Caki2 (cell line): ENCODE measurements around the gene NECAB3. TPM values are rescaled to one million over a fixed set of nuclear protein-coding genes. Genes with fewer than 3 reads are reported as not detected.
"Not testable (repeated sequence)": the region's sequence is repeated elsewhere in the genome, so short reads cannot be mapped to it uniquely, and the experiment has no call there.

ENCODE experiments used
- DNase-seq: peaks from one replicate; pipeline ENCODE4 v3.0.0-alpha.2; 2015; ENCODE audit warnings: low read depth
- in situ Hi-C: cut with HindIII; loops from 2 replicates; pipeline ENCODE4 v1.10.0; 2016; ENCODE audit warnings: low sequenced_read_pairs, low pct_unique_long_range_greater_than_20kb, mixed read lengths
- total RNA-seq: library from RNA; depleted of rRNA; stranded (reverse); fragments of >200 nt; shearing (Covaris generic); gene quantifications from 2 replicates; pipeline ENCODE4 v1.2.3, GENCODE V29; 2014; ENCODE audit warnings: low replicate concordance

Gene NECAB3
- total RNA-seq, 1 experiment from 2014 or later = 96.4 TPM

GRCh38 chr20:33645072-33645358 is 29.2 kb downstream of the NECAB3 start:
- DNase-seq = no peak
- in situ Hi-C loops = no loop called here

DNA sequence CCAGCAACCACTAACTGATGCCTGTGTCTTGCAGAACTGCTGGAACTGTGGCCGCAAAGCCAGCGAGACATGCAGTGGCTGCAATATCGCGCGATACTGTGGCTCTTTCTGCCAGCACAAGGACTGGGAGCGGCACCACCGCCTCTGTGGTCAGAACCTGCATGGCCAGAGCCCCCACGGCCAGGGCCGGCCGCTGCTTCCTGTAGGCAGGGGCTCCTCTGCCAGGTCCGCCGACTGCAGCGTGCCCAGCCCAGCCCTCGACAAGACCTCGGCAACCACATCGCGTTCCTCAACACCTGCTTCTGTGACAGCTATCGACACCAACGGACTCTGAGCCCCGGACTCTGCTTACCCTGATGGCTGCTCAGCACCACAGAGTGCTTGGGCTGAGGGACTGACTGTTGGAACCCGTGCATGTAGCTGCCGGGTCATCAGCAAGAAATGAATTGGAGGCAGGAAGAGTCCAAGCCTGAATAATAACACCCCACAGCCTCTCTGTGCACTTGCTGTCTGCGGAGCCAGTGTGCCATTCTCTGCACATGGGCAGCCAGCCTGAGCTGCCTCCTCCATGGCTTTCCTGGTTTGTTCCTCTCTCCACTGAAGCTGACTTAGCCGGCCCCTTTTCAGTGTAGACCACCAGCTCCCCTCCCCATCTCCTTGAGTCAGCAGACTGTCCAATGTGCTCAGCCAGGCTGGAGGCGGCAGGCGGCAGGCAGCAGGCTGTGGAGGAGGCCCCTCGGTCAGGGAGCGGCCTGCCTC is 29.7 kb downstream of the NECAB3 start:
- DNase-seq = no peak
- in situ Hi-C loops = no loop called here

DNA sequence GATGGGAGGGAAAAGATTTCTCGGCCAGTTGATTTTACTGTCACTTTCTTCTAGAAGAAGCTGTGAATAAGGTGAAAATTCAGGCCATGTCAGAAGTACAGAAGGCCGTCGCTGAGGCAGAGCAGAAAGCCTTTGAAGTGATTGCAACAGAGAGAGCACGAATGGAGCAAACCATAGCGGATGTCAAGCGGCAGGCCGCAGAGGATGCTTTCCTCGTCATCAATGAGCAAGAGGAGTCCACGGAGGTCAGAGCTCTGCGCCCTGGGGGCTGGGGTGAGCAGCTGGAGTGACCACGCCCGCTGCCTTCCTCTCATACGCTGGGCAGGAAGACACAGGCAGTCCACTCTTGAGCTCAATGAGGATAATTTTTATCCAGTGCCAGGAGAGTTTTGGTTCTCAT is 33.9 kb downstream of the NECAB3 start:
- in situ Hi-C loops = no loop called here

DNA sequence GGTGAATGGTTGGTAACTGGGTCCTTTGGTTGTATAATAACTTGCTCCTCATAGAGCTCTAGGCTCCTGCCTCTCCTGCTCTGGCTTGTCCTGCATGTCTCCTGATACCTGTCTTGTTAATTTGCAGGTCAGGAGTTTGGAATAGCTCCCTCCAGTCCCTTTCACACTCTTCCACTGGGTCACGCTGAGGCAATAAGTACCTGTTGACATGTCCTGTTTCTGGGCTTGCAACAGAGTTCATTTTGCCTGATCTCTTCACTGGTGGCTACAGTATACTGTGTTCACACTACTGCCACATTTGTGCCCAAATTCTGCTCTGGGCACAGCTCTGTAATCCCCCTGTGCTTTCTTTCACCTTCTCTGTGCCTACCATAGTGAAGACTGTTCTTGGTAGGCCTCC is 37.5 kb downstream of the NECAB3 start:
- in situ Hi-C loops = no loop called here

More for the DNA sequence above, 33.9 kb downstream of the NECAB3 start:
- DNase-seq = no peak

DNA sequence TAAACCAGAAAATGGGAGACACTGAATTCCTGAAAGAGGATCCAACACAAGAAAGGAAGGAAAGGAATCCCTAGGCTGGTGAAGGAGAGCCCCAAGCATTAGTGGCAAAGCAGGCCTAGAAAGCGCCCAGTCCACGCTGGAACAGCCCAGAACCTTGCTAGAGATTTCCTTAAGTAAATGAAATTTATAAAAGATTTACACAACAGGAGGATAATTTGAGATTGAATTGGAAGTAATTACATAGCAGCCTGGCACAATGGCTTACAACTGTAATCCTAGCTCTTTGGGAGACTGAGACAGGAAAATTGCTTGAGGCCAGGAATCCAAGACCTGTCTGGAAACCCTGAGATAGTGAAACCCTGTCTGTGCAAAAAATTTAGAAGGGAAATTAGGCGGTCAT is 38.9 kb downstream of the NECAB3 start:
- no peak for DNase-seq
- in situ Hi-C loops = no loop called here

More for the DNA sequence above, 37.5 kb downstream of the NECAB3 start:
- DNase-seq = no peak

DNA sequence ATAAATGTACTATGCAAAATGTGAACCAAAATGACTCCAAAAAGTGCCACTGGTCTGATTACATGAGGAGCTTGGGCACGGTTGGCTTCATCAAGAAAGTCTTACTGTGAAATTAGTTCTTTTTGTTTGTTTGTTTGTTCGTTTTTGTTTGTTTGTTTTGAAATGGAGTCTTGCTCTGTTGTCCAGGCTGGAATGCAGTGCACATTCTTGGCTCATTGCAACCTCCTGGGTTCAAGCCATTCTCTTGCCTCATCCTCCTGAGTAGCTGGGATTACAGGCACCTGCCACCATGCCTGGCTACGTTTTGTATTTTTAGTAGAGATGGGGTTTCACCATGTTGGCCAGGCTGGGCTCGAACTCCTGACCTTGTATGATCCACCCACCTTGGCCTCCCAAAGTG is 42.3 kb downstream of the NECAB3 start:
- in situ Hi-C loops = not testable (repeated sequence)

DNA sequence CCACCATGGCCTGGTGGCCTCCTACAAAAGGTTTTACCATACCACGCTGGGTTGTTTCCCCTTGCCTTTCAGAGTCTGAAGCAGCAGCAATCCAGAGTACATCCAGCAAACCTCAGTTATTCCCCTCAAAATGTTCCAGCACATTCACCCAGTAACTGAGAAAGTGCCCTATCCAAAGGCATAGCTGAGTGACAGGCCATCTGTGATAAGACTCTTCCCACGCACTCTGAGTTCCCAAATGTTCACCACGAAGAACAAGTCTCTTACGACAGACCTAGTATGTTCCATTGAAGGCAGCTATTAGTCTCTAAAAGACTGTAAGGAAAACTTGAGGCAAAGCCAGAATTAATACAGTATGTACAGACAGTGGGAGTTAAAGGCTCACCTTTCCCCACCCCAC is 43.7 kb downstream of the NECAB3 start:
- in situ Hi-C loops = no loop called here
- DNase-seq = no peak

More for the DNA sequence above, 42.3 kb downstream of the NECAB3 start:
- not testable (repeated sequence) for DNase-seq

- DNase-seq = no peak
- in situ Hi-C loops = no loop called here
Measured at GRCh38 chr20:33629979-33630378, 44.2 kb downstream of the NECAB3 start.

DNA sequence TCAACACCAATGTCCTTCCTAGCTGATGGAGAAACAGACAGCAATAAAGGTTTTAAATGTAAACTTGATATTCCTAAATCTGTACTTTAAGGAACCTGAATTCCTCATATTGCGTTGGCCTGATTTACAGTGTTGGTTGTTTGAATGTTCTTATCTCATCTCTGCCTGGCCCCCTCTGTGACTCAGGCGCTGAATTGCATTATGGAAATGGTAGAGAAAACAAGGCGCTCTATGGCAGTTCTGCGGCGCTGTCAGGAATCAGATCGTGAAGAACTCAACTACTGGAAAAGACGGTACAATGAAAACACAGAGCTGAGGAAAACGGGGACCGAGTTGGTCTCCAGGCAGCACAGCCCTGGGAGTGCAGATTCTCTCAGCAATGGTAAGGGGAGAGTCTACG is 44.7 kb downstream of the NECAB3 start:
- in situ Hi-C loops = no loop called here
- no peak for DNase-seq

DNA sequence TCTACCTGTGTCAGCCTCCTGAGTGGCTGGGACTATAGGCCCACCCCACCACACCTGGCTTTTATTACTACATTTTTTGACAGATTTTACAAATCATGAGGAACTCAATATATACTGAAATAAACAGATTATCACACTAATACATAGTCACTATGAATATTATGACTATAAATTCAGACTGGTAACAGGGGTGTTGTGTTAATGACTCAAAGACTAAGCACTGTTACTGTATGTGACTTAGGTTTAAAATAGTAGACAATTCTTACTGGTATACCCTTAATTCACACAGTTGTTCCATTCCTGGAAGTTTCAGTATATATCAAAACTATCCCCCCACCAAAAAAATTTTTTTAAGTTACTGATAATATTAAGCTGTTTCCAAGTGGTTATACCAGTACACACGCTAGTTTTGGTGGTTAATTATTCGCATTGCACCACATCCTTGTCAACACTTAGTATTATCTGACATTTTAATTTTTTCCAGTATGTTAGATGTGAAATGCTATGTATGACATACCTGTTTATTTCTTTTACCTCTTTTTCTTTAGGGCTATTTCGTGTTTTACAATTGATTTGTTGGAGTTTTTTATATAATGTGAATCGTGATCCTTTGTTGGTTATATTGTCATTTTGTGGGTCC is 46.5 kb downstream of the NECAB3 start:
- in situ Hi-C loops = no loop called here
- DNase-seq = no peak

DNA sequence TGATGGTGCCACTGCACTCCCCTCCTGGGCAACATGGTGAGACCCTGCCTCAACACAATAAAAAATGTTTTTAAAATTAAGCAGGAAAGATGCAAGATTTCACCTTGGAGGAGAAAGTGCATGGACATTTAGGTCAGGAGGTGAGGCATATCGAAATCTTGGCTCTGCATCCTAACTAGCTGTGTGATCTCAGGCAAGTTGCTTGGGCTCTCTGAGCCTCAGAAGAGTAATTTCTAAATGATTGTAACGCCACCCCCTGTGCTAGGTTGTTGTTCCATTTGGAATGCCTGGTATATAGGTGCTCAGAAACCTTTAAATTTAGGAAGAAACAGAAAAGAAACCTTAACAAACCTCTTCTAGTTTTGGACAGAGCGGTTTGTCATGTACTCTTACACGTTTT is 48.0 kb downstream of the NECAB3 start:
- DNase-seq = no peak
- in situ Hi-C loops = no loop called here

DNA sequence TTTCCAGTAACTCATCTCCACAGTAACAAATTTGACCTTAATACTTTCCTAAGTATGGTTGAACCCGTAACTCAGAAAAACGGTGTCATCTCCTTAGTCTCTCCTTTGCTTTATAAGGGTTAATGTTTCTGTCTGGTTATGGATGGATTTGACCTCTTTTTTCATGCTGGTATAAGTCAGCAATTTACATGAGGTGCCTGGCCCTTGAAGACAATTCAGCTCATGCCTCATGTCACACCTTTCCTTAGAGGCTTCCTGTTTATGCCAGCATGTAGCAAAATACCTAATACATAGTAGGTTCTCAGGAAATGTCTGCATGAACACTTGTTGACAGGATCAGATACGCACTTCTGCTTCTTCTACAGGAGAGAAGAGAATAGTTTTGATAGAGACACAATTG is 49.8 kb downstream of the NECAB3 start:
- in situ Hi-C loops = no loop called here

GRCh38 chr20:33622705-33623365 is 51.4 kb downstream of the NECAB3 start:
- DNase-seq = no peak
- in situ Hi-C loops = no loop called here

More for the DNA sequence above, 49.8 kb downstream of the NECAB3 start:
- DNase-seq = no peak

GRCh38 chr20:33621717-33622400 is 52.4 kb downstream of the NECAB3 start:
- no peak for DNase-seq
- in situ Hi-C loops = no loop called here

- no peak for DNase-seq
- in situ Hi-C loops = no loop called here
Measured at GRCh38 chr20:33612001-33612400, 62.2 kb downstream of the NECAB3 start.

- in situ Hi-C loops = no loop called here
- no peak for DNase-seq
Measured at GRCh38 chr20:33611106-33611505, 63.1 kb downstream of the NECAB3 start.

DNA sequence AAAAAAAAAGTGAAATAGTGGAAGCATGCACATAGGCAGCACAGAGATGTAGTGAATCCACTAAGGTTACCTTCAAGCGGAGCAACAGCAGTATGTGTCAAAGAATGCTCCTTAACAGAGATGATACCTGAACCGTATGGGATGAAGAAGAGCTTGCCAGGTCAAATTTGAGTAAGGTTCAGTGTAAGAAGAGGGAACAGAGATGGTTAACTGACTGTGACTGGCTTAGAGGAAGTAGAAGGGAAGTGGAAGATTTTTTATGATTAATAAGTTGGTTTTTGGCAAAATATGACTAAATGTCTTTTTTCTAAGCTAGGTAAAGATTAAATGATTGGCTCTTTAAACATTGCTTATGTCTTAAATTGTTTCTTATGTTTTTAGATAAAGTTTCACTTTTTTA is 64.7 kb downstream of the NECAB3 start:
- DNase-seq = no peak
- in situ Hi-C loops = no loop called here
